ENCODE data around the gene PRPF40B.

Gene PRPF40B

DNA sequence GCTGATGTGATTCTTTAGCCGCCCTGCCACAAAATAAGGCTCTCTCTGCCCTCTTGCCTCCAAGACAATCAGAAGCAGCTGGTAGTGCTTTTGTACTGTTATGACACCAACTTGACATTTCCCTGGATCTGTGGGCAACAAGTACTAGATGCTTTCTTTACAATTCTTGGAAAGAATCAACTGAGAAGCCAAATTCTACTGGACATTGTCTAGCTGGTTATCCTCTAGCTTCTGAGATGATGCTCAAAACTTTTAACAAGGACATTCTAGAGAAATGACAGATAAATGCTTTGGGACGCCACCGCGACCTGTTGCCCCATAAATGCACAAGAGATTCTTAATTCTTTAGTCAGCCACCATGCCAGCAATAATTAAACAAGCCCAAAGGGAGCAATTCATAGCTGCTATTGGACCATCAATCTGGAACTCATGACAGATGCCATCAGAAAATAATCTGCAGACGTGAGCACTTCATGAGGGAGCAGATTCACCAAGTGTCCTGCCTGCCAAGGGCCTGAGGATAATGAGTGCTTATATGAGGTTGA, 61.0 kb downstream of the PRPF40B start:
- DNase-seq (ENCODE audit: low read depth in 2 of 2): no peak

- no peak for DNase-seq (ENCODE audit: low read depth in 2 of 2)
These were observed 64.6 kb downstream of the PRPF40B start for GRCh38 chr12:49687941-49688340.

DNA sequence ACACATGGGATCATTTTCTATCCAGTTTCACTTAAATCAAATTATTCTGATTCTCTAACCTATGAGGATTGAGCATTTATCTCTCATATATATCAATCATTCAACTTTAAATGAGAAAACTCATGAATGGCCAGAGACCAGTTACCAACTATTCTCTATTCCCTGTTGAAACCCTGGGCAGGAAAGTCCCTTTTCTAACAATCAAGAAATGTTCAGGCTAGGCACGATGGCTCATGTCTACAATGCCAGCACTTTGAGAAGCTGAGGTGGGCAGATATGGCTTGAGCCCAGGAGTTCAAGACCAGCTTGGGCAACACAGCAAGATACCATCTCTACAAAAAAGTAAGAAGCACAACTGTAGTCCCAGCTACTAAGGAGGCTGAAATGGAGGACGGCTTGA, 65.9 kb downstream of the PRPF40B start:
- no peak for DNase-seq (ENCODE audit: low read depth in 2 of 2)

GRCh38 chr12:49689785-49690184, 66.4 kb downstream of the PRPF40B start:
- DNase-seq (ENCODE audit: low read depth in 2 of 2): no peak

DNA sequence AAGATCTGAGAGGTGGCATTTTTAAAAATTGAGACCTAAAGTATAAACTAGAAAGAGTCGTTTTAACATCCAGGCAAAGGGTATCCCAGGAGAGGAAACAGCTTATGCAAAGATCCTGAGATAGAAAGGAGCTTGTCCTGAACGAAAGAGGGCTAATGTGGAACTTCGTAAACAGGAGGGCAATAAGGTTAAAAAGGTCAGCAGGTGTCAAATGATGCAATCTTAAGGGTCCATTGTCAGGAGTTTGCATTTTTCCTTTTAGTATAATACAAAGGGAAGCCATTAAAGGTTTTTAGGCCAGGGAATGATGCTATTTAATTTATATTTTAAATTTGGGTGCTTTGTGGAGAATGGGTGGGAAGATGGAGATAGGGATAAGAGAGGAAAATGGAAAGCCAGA, 69.5 kb downstream of the PRPF40B start:
- no peak for DNase-seq (ENCODE audit: low read depth in 2 of 2)

GRCh38 chr12:49693931-49694444, 70.6 kb downstream of the PRPF40B start:
- DNase-seq (ENCODE audit: low read depth in 2 of 2): no peak
